Measurements from ENCODE around the gene CFAP46. TPM values are rescaled to one million over a fixed set of nuclear protein-coding genes. Genes with fewer than 3 reads are reported as not detected.

Gene CFAP46
- total and polyA plus RNA-seq, 9 of the 15 experiments (the other 6 are each of a cell fraction or from before 2014, with no cell fraction given): not detected

- TF ChIP-seq ZNF41 (CRISPR knock-in tag; conservative IDR thresholded peaks at IDR 0.05): no peak
- TF ChIP-seq DNMT1 (IDR thresholded peaks at IDR 0.05): no peak
- no peak for TF ChIP-seq UBTF (IDR thresholded peaks at IDR 0.05; ENCODE audit: borderline replicate concordance in 1 of 2, low read depth in 2 of 2, low read length in 2 of 2)
- no peak for TF ChIP-seq SIRT6 (IDR thresholded peaks at IDR 0.05; ENCODE audit: low read depth, low read length)
- TF ChIP-seq ZNF23 (CRISPR knock-in tag; IDR thresholded peaks at IDR 0.05): no peak
- TF ChIP-seq ZNF57 (CRISPR knock-in tag; IDR thresholded peaks at IDR 0.05): no peak
- TF ChIP-seq BRD9 (IDR thresholded peaks at IDR 0.05; ENCODE audit: low read depth, partially characterized antibody): no peak
- TF ChIP-seq SIN3B (IDR thresholded peaks at IDR 0.05; ENCODE audit: low read depth): no peak
- no peak for TF ChIP-seq NRF1 (conservative IDR thresholded peaks at IDR 0.05 in 1 of 2, IDR thresholded peaks at IDR 0.05 in 1 of 2)
- no peak for TF ChIP-seq GATA2 (CRISPR knock-in tag; IDR thresholded peaks at IDR 0.05)
- TF ChIP-seq TFAM (CRISPR knock-in tag; conservative IDR thresholded peaks at IDR 0.05): no peak
- TF ChIP-seq ZNF354B (CRISPR knock-in tag; IDR thresholded peaks at IDR 0.05): no peak
- H3K9me3 ChIP-seq (replicated peaks; ENCODE audit: control insufficient read depth, insufficient read depth, low read depth, low read length): no peaks in the 10 kb centered on the region
- H3K4me3 ChIP-seq: no peak overlapping the region
- CTCF ChIA-PET (ENCODE audit: low intra/inter-chr PET ratio): no interaction called here
- no peak for ATAC-seq
- H2AFZ ChIP-seq (ENCODE audit: low read depth, low read length): no peak overlapping the region
- H3K27me3 ChIP-seq (ENCODE audit: control insufficient read depth in 2 of 2, insufficient read depth in 2 of 2, low read length in 2 of 2): peaks cover 6 to 32% of the 10 kb centered on the region in 2 experiments; a peak in 4 of 5 replicates
- no peak for FAIRE-seq
- H3K9me1 ChIP-seq (ENCODE audit: control insufficient read depth, insufficient read depth, low read length): no peaks in the 10 kb centered on the region
- POLR2A ChIA-PET: no interaction called here
- in situ Hi-C loops (cut with MboI): no loop called here
- no peak overlapping the region for H3K27ac ChIP-seq (ENCODE audit: extremely low read depth, low read depth, low read length)
- intact Hi-C loops (cut with micrococcal nuclease): no loop called here
- no peaks in the 10 kb centered on the region for H4K20me1 ChIP-seq (replicated peaks; ENCODE audit: control insufficient read depth, insufficient read depth, low read length)
- WGBS (ENCODE audit: insufficient coverage, low coverage, missing lambda C conversion rate): 0% methylated on average over 3 of the region's 16 CpGs
- no TSS peak for BruUV-seq (replicated peaks)
- H3K36me3 ChIP-seq (ENCODE audit: control insufficient read depth, insufficient read depth, low read length): no peaks in the 10 kb centered on the region
- H3K4me1 ChIP-seq (replicated peaks in 1 of 2; ENCODE audit: control insufficient read depth in 2 of 2, insufficient read depth in 2 of 2, low read length in 2 of 2): peaks cover 0 to 4% of the 10 kb centered on the region in 2 experiments; a peak in 2 of 5 replicates
- H3K4me2 ChIP-seq (ENCODE audit: insufficient read depth, low read length): no peak overlapping the region
- DNase-seq (ENCODE audit: extremely low read depth in 1 of 4, low spot score in 3 of 4): no peak
- H3K9ac ChIP-seq (ENCODE audit: insufficient read depth in 1 of 2, low read depth in 2 of 2, low read length in 2 of 2): no peak overlapping the region
- H3K79me2 ChIP-seq (ENCODE audit: control insufficient read depth, insufficient read depth, low read length): no peaks in the 10 kb centered on the region
Observed at GRCh38 chr10:132889556-132889955, 52.8 kb downstream of the CFAP46 start.
